Measurements from ENCODE around the gene DSG1.

DSG1 gene

GRCh38 chr18:31399306-31400032 is 81.5 kb downstream of the DSG1 start:
- peak; percentile 75 for FAIRE-seq
- no peak for DNase-seq (ENCODE audit: insufficient read length)
- TF ChIP-seq POLR2A (IDR thresholded peaks at IDR 0.05; ENCODE audit: low read depth, low read length) (no peak), POLR2AphosphoS5 (IDR thresholded peaks at IDR 0.05; ENCODE audit: low read depth, low read length) (no peak), TAF1 (IDR thresholded peaks at IDR 0.05; ENCODE audit: borderline replicate concordance, low read depth, low read length) (no peak)

GRCh38 chr18:31401156-31402025 is 83.4 kb downstream of the DSG1 start:
- FAIRE-seq: no peak
- no peak for DNase-seq (ENCODE audit: insufficient read length)
- TF ChIP-seq POLR2A (IDR thresholded peaks at IDR 0.05; ENCODE audit: low read depth, low read length) (no peak), TAF1 (IDR thresholded peaks at IDR 0.05; ENCODE audit: borderline replicate concordance, low read depth, low read length) (no peak), POLR2AphosphoS5 (IDR thresholded peaks at IDR 0.05; ENCODE audit: low read depth, low read length) (no peak)

DNA sequence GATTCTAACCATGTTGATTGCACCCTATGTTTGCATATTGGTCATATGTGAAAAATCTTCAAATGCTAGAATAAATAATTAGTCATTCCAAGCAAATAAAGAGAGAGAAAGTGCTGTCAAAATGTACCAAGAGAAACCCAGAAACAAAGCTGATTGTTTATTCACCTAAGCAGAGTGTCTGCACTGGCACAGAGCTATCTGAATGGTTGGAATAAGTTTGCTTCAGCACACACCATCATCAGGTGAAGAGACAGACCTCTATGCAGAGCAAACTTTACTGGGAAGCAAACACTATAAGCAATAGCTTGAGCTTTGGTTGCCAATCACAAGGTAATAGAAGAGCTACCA is 84.0 kb downstream of the DSG1 start:
- TF ChIP-seq TAF1 (IDR thresholded peaks at IDR 0.05; ENCODE audit: borderline replicate concordance, low read depth, low read length) (no peak), POLR2AphosphoS5 (IDR thresholded peaks at IDR 0.05; ENCODE audit: low read depth, low read length) (no peak), POLR2A (IDR thresholded peaks at IDR 0.05; ENCODE audit: low read depth, low read length) (no peak)
- FAIRE-seq (no peak), DNase-seq (ENCODE audit: insufficient read length) (no peak)

DNA sequence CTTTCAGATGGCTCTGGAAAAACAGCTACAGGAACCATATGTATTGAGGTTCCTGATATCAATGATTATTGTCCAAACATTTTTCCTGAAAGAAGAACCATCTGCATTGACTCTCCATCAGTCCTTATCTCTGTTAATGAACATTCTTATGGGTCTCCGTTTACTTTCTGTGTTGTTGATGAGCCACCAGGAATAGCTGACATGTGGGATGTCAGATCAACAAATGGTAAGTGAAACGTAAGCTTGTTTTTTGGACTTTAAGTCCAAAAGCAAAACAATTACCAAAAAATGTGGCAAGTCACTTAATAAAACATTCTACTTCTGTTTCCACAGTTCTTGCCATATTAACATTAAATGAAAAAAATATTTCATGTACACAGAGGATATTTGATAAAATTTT is 85.4 kb downstream of the DSG1 start:
- no peak for DNase-seq (ENCODE audit: insufficient read length)
- FAIRE-seq: no peak
- TF ChIP-seq POLR2AphosphoS5 (IDR thresholded peaks at IDR 0.05; ENCODE audit: low read depth, low read length): no peak
- TF ChIP-seq POLR2A (IDR thresholded peaks at IDR 0.05; ENCODE audit: low read depth, low read length): no peak
- no peak for TF ChIP-seq TAF1 (IDR thresholded peaks at IDR 0.05; ENCODE audit: borderline replicate concordance, low read depth, low read length)
